Mononuclear cell (primary cell): ENCODE measurements around the gene DHRS12. TPM values are rescaled to one million over a fixed set of nuclear protein-coding genes. Genes with fewer than 3 reads are reported as not detected.
A peak's percentile ranks its signal among the peaks of the same experiment; 100 is the strongest.

Source experiments
- H3K27me3 ChIP-seq: 2 replicates; pipeline ENCODE4 v1.6.0; 2011; ENCODE audit warnings: low read length, control low read depth; ENCODE audit not compliant: insufficient read depth
- H3K4me1 ChIP-seq: 2 replicates; pipeline ENCODE4 v1.5.1; 2011; ENCODE audit warnings: mild to moderate bottlenecking, low read length, control low read depth; ENCODE audit not compliant: insufficient read depth
- H3K4me3 ChIP-seq: 2 replicates; pipeline ENCODE4 v1.5.1; 2011; ENCODE audit warnings: mild to moderate bottlenecking, low read length, moderate library complexity
- H3K9me3 ChIP-seq: 2 replicates; pipeline ENCODE4 v1.5.1; 2011; ENCODE audit warnings: low read depth, mild to moderate bottlenecking, control low read depth, low read length
- total RNA-seq: library from RNA; depleted of rRNA; stranded (reverse); fragments of >200 nt; gene quantifications from one replicate; pipeline ENCODE4 v1.2.3, GENCODE V29; 2012

DHRS12 gene
- total RNA-seq, result 3.6 TPM

GRCh38 chr13:51803422-51804294 lies at the start of gene DHRS12:
Gene DHRS12, minus strand, starts transcription at chr13:51804163. Its CDS starts 4,504 bp downstream, at chr13:51799659.
- H3K9me3 ChIP-seq, result no peaks in the 10 kb centered on the region
- H3K27me3 ChIP-seq, result no peaks in the 10 kb centered on the region
- peaks cover 35% of the 10 kb centered on the region for H3K4me1 ChIP-seq
- peak within 1 kb of the TSS; percentile 81 for H3K4me3 ChIP-seq

DNA sequence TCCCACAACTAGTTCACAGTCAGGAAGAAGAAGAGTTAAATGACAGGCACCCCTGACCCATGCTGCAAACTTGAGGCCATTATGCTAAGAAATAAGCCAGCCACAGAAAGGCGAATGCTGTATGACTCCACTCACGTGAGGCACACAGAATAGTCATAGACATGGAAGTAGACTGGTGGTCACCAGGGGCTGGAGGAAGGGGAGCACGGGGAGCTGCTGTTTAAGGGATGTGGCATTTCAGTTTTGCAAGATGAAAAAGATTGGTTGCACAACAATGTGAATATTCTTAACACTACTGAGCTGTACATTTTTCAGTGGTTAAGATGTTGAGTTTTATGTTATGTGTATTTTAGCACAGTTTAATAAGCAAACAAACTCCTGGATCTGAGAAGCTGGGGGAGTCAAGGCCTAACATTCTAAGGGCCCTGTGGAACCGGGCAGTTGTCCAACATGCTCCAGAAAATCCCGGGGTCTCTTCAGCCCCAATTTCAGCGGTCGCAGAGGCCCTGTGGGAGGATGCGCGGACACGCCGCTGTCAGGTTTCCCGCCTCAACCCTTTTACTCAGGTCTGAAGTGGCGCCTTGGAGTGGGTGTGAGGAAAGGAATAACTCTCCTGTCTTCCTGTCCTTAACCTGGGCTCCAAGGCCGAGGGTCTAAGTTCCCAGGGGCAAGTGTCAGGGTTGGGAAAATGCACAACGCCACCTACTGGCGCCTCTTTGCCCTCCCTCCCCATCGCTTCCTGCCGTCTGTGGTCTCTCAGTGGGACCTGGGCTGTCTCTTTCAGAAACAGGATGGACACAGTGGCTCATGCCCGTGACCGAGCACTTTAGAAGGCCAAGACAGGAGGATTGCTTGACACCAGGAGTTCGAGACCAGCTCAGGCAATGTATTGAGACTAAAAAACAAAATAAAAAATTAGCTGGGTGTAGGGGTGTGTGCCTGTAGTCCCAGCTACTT lies 45.5 kb upstream of the DHRS12 start:
- no peaks in the 10 kb centered on the region for H3K27me3 ChIP-seq
- H3K9me3 ChIP-seq, result no peaks in the 10 kb centered on the region
- peaks cover 14% of the 10 kb centered on the region for H3K4me1 ChIP-seq
- no peak overlapping the region for H3K4me3 ChIP-seq

DNA sequence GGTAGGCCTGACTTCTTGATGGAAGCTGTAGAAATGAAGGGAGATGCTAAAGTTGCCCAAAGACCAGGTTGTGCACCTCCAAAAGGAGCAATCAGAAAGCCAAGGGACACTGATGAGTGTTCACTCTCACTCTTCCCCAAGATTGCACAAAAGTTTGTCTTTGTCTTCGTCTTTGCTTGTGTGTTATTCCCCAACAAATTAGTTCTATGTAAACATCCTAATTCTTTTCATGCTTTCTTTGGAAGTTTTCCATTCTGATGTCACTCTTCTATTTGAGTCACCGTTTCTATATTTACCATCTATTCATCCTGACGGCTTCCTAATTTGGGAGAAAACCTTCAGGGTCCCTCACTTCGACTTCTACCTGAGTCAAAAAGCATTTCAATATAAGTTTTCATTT lies 44.7 kb upstream of the DHRS12 start:
- Histone ChIP-seq H3K4me1 (peaks cover 14% of the 10 kb centered on the region), H3K9me3 (no peaks in the 10 kb centered on the region), H3K4me3 (no peak overlapping the region), H3K27me3 (no peaks in the 10 kb centered on the region)

GRCh38 chr13:51846756-51847155 lies 42.8 kb upstream of the DHRS12 start:
- H3K9me3 ChIP-seq, result no peaks in the 10 kb centered on the region

DNA sequence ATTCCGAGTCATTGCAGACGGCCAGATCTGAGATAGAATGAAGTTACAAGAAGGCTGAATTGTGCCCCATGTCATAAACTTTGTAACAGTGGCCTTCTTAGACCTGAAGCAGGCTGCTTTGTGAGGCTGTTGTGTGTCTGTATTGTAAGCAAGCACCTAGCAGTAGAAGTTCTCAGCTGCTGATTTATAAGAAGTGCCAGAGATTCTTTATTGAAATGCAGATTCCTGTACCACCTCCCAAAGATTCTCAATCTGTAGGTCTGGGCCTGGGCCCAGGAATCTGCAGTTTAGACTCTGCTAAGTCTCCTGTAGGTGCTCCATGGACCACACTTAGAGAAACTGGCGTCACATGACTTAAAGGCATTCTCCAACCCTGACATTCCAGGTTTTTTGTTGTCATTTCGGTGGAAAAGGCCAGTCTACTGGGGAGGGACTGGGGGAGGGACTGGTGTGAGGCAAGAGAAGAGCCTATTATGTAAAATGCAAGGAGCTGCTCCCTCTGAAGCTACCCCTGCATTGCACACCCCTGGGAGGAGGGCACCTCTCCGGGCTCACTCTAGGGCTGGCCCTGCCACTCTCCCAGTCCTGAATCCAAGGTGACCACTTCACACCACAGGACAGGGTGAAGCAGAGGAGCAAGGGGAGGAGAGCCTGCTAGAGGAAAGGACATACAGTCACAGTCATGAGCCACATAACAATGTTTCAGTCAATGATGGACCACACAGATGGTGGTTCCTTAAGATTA lies 41.8 kb upstream of the DHRS12 start:
- Histone ChIP-seq H3K27me3 (no peaks in the 10 kb centered on the region), H3K4me1 (peaks cover 10% of the 10 kb centered on the region), H3K4me3 (no peak overlapping the region), H3K9me3 (no peaks in the 10 kb centered on the region)

More at GRCh38 chr13:51846756-51847155, 42.8 kb upstream of the DHRS12 start:
- Histone ChIP-seq H3K4me3 (no peak overlapping the region), H3K4me1 (peaks cover 14% of the 10 kb centered on the region), H3K27me3 (no peaks in the 10 kb centered on the region)

DNA sequence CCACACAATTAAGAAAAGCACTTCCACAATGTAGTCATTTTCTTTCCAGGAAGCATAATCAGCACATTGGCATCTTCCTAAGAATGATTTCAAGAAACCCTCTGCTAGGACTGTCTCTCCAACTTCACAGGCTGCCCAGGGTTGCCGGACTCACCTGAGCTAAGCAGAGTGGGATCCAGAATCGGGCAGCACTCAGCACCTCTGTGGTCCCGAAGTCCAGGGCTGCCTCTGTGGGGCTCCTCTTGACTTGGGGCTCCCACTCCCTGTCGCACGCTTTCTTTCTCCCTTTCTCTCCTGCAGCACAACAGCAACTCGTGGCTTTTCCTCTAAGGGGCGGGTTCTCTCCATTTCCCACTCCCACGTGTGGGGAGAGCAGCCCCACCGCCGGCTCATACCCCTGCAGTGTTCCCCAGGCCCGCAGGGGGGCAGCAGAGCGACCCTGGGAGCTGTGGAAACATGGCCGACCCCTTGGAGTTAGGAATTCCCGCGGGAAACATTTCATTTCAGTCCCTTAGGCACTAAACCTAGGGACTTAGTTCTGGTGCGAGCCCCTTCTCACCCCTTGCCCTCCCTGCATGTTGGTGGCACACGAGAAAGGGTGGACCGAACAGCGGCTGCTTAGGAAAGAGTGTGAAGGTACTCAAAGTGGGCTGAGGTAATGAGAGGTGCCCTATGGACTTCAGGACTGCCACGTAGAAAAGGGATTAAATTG lies 41.1 kb upstream of the DHRS12 start, which contains the start of gene TMEM272:
Gene TMEM272, minus strand, starts transcription at position 316 of the 712 bp plus-strand sequence. CDS start 6,647 bp downstream, outside the sequence.
- Histone ChIP-seq H3K9me3 (no peaks in the 10 kb centered on the region), H3K4me3 (no peak within 1 kb of the TSS), H3K4me1 (peaks cover 10% of the 10 kb centered on the region), H3K27me3 (no peaks in the 10 kb centered on the region)

GRCh38 chr13:51843529-51843928 lies 39.6 kb upstream of the DHRS12 start:
- H3K9me3 ChIP-seq, result no peaks in the 10 kb centered on the region
- H3K4me3 ChIP-seq, result no peak overlapping the region
- peaks cover 10% of the 10 kb centered on the region for H3K4me1 ChIP-seq
- no peaks in the 10 kb centered on the region for H3K27me3 ChIP-seq

- no peaks in the 10 kb centered on the region for H3K9me3 ChIP-seq
- peaks cover 10% of the 10 kb centered on the region for H3K4me1 ChIP-seq
- H3K4me3 ChIP-seq, result no peak overlapping the region
- H3K27me3 ChIP-seq, result no peaks in the 10 kb centered on the region
These were observed 37.8 kb upstream of the DHRS12 start for GRCh38 chr13:51841732-51842131.

DNA sequence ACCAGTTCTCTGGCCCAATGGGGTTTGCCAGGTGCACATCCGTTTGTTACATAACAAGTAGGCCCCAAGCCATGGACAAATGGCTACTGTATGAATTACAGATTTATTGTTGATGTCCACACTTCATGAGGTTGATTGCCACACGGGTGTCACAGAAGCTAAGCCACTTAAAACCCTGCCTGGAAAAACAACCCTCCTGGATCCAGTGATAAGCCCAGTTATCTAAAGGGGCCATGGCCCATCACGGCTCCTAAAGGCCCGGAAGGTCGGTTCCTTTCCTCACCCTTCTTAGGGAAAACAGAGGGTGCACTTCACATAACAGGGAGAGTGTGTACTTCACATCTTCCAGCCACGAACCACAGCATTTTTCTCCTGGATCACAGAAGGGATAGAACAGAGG lies 37.0 kb upstream of the DHRS12 start:
- H3K4me1 ChIP-seq, result peaks cover 10% of the 10 kb centered on the region
- no peaks in the 10 kb centered on the region for H3K27me3 ChIP-seq
- H3K4me3 ChIP-seq, result no peak overlapping the region
- H3K9me3 ChIP-seq, result no peaks in the 10 kb centered on the region

DNA sequence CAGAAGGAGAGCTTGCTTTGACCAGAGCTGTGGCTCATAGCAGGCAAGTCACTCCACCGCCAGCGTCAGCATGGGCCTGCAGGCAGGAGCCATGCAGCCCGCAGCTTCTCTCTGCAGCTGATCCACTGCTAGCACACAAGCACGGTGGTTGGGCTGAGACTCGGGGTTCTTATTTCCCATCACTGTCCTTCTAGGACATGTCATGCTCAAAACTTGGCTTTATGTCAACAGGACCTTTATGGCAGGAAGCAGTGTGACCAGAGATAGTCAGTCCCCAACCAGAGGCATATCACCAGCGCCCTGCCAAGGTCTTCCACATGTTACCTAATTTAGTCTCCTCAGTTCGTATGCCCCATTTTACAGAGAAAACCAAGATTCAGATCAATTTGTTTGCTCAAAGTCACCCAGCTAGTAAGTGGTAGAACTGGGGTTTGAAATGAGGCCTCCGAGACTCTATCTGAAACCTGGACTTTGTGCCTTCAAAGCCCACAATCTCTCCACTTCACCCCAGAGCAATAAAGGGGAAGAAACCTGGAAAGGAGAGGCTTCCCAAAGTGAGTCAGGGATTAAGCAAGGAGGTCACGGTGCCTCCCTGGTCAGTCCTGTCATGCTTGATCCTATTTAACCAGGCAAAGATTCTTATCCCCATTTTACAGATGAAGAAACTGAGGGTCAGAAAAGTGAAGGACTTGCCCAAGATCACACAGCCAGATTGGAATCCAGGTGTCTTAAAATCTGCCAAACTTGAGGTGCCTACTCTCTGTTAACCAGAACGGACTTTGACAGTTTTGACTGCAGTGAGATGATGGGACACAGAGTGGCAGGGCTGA lies 36.0 kb upstream of the DHRS12 start:
- Histone ChIP-seq H3K4me3 (no peak overlapping the region), H3K4me1 (peaks cover 2% of the 10 kb centered on the region), H3K27me3 (no peaks in the 10 kb centered on the region), H3K9me3 (no peaks in the 10 kb centered on the region)

GRCh38 chr13:51838240-51838846 lies 34.4 kb upstream of the DHRS12 start:
- H3K27me3 ChIP-seq, result no peaks in the 10 kb centered on the region
- peaks cover 6% of the 10 kb centered on the region for H3K4me1 ChIP-seq
- H3K9me3 ChIP-seq, result no peaks in the 10 kb centered on the region
- H3K4me3 ChIP-seq, result no peak overlapping the region

DNA sequence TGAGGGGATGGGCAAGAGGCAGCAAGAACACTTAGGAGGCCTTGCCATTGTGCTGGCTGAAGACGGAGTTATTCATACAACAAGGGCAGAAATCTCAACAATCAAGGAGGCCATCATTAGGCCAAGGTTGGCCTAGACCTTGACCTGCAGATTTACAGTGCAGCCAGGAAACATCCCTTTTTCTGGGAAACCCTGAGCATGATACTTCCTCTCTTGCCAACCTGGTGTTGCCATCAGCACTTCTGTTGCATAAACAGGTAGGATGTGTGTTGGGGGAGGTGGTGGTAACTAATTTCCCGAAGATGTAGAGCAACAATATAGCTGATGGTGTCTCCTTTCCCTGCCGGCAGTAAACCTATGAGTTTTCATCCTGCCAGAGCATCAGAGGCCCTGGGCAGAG lies 33.1 kb upstream of the DHRS12 start:
- H3K9me3 ChIP-seq, result no peaks in the 10 kb centered on the region
- H3K4me1 ChIP-seq, result peaks cover 17% of the 10 kb centered on the region
- H3K4me3 ChIP-seq, result no peak overlapping the region
- H3K27me3 ChIP-seq, result no peaks in the 10 kb centered on the region

DNA sequence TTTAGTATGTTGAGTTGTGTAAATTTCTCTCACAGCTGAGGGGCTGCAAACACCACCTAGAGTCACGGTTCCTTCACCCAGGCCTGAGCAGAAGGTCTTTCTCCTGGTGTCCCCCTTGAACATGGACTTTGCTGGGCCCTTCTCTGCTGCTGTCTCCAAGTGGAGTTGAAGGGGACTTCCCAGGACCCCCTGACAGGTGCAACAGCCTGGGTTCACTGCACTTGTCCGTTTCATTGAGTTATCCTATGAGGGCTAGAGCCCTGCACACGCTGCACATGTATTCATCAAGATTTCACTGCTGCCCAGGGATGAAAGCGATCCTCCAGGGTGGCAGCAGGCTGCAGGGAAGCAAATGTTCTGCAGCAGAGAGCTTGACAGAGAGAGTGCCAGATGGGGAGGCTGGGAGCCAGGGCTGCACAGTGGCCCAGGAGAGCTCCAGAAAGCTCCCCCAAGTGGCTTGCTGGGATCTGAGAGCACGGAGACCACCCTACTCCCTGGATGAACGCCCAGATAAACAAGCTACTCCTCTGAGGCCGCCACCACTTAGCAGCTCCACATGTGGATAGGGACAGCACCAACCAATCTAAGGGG lies 30.7 kb upstream of the DHRS12 start:
- H3K4me1 ChIP-seq, result peaks cover 40% of the 10 kb centered on the region
- no peaks in the 10 kb centered on the region for H3K27me3 ChIP-seq
- H3K9me3 ChIP-seq, result no peaks in the 10 kb centered on the region
- H3K4me3 ChIP-seq, result no peak overlapping the region
